Right lobe of liver (tissue), 4 donors: ENCODE measurements around the gene DNM1.

Experiments used
- POLR2A ChIP-seq: fragments of 450-650 bp; IDR thresholded peaks from one replicate; pipeline ENCODE4 v1.6.1; 2017; ENCODE audit warnings: antibody characterized with exemption, mild to moderate bottlenecking
- TF ChIP-seq, protein P1 (sequence below), 4 donors: fragments of 200-600 bp in 3 of 4; fragments of 450-650 bp in 1 of 4; IDR thresholded peaks; one replicate each; pipeline versions ENCODE4 v1.5.1 to v1.8.0; 2016 to 2022; ENCODE audit warnings: antibody characterized with exemption in 4 of 4, mild to moderate bottlenecking in 2 of 4
- donor health status: DM: no; HTN: no; CAD: no.
- donor health status: DM: no; HTN: no; CAD: no.
- donor health status: DM: no; HTN: yes; CAD: no.

DNA sequence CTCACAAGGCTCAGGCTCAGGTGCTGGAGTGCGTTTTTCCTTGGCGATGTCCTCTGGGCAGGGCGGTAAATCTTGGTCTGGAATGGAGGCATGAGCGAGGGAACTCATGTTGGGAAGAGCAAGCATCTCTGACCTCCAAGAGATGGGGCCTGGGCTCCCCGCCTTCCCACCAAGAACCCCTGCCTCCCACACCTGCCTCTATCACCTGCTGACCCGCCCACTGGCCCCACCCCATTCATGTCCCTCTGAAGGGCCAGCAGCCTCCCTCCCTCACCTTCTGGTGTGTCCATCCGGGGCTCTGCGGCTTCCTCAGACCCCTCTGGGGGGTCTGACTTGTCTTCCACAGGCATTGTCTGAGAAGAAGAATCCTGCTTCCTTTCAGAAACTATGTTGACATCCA lies 22.7 kb upstream of the DNM1 start:
- TF ChIP-seq, protein P1, sequence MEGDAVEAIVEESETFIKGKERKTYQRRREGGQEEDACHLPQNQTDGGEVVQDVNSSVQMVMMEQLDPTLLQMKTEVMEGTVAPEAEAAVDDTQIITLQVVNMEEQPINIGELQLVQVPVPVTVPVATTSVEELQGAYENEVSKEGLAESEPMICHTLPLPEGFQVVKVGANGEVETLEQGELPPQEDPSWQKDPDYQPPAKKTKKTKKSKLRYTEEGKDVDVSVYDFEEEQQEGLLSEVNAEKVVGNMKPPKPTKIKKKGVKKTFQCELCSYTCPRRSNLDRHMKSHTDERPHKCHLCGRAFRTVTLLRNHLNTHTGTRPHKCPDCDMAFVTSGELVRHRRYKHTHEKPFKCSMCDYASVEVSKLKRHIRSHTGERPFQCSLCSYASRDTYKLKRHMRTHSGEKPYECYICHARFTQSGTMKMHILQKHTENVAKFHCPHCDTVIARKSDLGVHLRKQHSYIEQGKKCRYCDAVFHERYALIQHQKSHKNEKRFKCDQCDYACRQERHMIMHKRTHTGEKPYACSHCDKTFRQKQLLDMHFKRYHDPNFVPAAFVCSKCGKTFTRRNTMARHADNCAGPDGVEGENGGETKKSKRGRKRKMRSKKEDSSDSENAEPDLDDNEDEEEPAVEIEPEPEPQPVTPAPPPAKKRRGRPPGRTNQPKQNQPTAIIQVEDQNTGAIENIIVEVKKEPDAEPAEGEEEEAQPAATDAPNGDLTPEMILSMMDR (IDR thresholded peaks at IDR 0.05) = no peak
- no peak for TF ChIP-seq POLR2A
